ENCODE data around the gene HTR7. TPM values are rescaled to one million over a fixed set of nuclear protein-coding genes. Genes with fewer than 3 reads are reported as not detected.

Gene HTR7
- total RNA-seq, 1 donor from 2014 or later = 16.3 TPM

DNA sequence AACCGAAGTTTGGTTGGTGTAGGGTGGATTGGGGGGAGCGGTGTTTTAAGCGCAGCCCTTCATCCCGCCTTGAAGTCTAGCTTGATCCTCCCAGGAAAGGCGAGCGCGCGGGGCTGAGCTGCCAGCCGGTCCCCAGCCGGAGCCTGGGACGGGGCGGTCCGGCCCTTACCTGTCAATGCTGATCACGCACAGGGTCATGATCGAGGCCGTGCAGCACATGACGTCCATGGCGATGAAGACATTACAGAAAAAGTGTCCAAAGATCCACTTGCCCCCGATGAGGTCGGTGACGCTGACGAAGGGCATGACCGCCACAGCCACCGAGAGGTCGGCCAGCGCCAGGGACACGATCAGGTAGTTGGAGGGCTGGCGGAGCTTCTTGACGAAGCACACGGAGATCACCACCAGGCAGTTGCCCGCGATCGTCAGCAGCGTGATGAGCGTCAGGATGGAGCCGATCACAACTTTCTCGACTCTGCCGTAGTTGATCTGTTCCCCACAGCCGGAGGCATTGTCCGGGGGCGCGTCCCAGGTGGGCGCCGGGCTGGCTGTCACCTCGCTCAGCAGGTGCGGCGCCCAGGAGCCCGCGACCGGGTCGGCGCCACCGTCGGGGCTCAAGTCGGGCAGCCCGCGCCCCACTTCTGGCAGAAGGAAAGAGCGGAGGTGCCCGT lies 740 bp downstream of the HTR7 start:
- peak overlapping the region; percentile 71 for H3K4me3 ChIP-seq (ENCODE audit: low read depth, low read length)
- TF ChIP-seq, protein P1, sequence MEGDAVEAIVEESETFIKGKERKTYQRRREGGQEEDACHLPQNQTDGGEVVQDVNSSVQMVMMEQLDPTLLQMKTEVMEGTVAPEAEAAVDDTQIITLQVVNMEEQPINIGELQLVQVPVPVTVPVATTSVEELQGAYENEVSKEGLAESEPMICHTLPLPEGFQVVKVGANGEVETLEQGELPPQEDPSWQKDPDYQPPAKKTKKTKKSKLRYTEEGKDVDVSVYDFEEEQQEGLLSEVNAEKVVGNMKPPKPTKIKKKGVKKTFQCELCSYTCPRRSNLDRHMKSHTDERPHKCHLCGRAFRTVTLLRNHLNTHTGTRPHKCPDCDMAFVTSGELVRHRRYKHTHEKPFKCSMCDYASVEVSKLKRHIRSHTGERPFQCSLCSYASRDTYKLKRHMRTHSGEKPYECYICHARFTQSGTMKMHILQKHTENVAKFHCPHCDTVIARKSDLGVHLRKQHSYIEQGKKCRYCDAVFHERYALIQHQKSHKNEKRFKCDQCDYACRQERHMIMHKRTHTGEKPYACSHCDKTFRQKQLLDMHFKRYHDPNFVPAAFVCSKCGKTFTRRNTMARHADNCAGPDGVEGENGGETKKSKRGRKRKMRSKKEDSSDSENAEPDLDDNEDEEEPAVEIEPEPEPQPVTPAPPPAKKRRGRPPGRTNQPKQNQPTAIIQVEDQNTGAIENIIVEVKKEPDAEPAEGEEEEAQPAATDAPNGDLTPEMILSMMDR (IDR thresholded peaks at IDR 0.05; ENCODE audit: insufficient read depth, low read length, severe bottlenecking) = no peak
- no peak for FAIRE-seq
- H3K27me3 ChIP-seq (ENCODE audit: control insufficient read depth, insufficient read depth, low read length) = no peaks in the 10 kb centered on the region
- H3K36me3 ChIP-seq (ENCODE audit: control insufficient read depth, insufficient read depth, low read length) = no peaks in the 10 kb centered on the region
- no peak for DNase-seq (ENCODE audit: low read depth)

- Histone ChIP-seq H3K27me3 (ENCODE audit: control insufficient read depth, insufficient read depth, low read length) (no peaks in the 10 kb centered on the region), H3K36me3 (ENCODE audit: control insufficient read depth, insufficient read depth, low read length) (no peaks in the 10 kb centered on the region), H3K4me3 (ENCODE audit: low read depth, low read length) (peak overlapping the region; percentile 71)
- DNase-seq (ENCODE audit: low read depth) (no peak), FAIRE-seq (no peak)
- TF ChIP-seq, protein P1 (IDR thresholded peaks at IDR 0.05; ENCODE audit: insufficient read depth, low read length, severe bottlenecking) = no peak
These were observed 1.6 kb downstream of the HTR7 start for GRCh38 chr10:90856261-90856660.

GRCh38 chr10:90855126-90855525 lies 2.7 kb downstream of the HTR7 start:
- FAIRE-seq (no peak), DNase-seq (ENCODE audit: low read depth) (no peak)

DNA sequence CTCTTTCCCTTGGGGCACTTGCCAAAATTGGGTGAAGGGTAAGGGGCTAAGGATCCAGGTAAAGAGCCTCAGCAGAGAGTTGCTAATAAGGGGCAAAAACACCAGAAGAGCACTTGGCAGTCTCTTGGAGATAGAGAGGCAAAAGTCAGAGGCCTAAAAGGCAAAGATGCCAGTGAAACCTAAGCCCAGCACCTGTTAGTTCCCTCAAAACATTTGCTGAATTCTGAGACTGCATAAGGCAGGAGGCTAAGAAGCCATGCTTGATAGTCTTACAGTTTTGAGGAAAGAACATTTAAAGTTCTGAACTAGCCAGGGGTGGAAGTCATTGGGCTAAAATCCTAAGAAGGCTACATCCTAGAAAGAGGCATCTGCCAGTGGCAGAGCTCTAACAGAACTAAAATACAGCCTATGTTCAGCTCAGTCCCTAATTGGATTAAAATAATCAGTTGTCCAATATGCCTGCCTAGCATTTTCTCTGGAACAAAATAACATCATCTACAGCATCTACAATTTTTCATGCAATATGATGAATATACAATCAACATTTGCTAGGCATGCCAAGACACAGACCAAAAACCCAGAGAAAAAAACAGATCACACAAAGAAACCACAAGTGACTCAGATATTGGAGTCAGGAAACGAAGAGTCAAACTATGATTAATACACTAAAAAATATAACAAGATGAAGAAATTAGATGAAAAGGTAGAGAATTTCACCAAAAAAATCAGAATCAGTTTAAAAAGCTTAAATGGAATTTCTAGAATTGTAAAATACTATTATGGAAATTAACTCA lies 7.7 kb downstream of the HTR7 start:
- peak; percentile 95 for DNase-seq (ENCODE audit: low read depth)
- H3K36me3 ChIP-seq (ENCODE audit: control insufficient read depth, insufficient read depth, low read length) = no peaks in the 10 kb centered on the region
- no peak for FAIRE-seq
- TF ChIP-seq, protein P1 (IDR thresholded peaks at IDR 0.05; ENCODE audit: insufficient read depth, low read length, severe bottlenecking) = no peak
- no peaks in the 10 kb centered on the region for H3K27me3 ChIP-seq (ENCODE audit: control insufficient read depth, insufficient read depth, low read length)
- H3K4me3 ChIP-seq (ENCODE audit: low read depth, low read length) = no peak overlapping the region

More at GRCh38 chr10:90855126-90855525, 2.7 kb downstream of the HTR7 start:
- Histone ChIP-seq H3K4me3 (ENCODE audit: low read depth, low read length) (no peak overlapping the region), H3K36me3 (ENCODE audit: control insufficient read depth, insufficient read depth, low read length) (no peaks in the 10 kb centered on the region), H3K27me3 (ENCODE audit: control insufficient read depth, insufficient read depth, low read length) (no peaks in the 10 kb centered on the region)
- TF ChIP-seq, protein P1 (IDR thresholded peaks at IDR 0.05; ENCODE audit: insufficient read depth, low read length, severe bottlenecking) = no peak

DNA sequence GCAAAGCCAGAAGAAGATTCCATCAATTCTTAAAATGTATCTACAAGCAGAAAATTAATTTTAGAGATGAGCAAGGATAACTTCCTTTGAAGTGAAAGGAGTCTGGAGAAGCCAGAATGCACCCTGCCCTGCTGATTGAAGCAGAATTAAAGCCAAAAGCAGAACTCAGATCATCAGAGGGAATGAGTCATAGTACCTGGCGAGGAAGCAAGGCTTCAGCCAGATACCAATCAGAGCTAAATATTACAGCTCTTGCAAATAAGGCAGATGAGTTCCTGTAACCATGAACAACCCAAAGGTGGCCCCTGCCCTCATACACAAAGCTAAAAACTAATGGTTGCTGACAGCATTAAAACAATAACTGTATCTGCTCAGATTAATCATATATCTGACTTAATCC lies 10.4 kb downstream of the HTR7 start:
- peak; percentile 93 for DNase-seq (ENCODE audit: low read depth)
- H3K4me3 ChIP-seq (ENCODE audit: low read depth, low read length) = no peak overlapping the region
- H3K36me3 ChIP-seq (ENCODE audit: control insufficient read depth, insufficient read depth, low read length) = no peaks in the 10 kb centered on the region
- TF ChIP-seq, protein P1 (IDR thresholded peaks at IDR 0.05; ENCODE audit: insufficient read depth, low read length, severe bottlenecking) = no peak
- no peaks in the 10 kb centered on the region for H3K27me3 ChIP-seq (ENCODE audit: control insufficient read depth, insufficient read depth, low read length)
- no peak for FAIRE-seq
